ENCODE data around the gene MTG2.

GRCh38 chr20:62246872-62247652 lies 64.2 kb downstream of the MTG2 start:
- TF ChIP-seq ZNF282 (IDR thresholded peaks at IDR 0.05; ENCODE audit: partially characterized antibody) (no peak), JUN (CRISPR knock-in tag; IDR thresholded peaks at IDR 0.05) (no peak), REST (IDR thresholded peaks at IDR 0.05; ENCODE audit: borderline replicate concordance in 1 of 2, low read depth in 1 of 2, low read length in 2 of 2) (no peak)

Measured in HepG2 (cell line).